ENCODE data around the gene MAP3K13.

The MAP3K13 gene

DNA sequence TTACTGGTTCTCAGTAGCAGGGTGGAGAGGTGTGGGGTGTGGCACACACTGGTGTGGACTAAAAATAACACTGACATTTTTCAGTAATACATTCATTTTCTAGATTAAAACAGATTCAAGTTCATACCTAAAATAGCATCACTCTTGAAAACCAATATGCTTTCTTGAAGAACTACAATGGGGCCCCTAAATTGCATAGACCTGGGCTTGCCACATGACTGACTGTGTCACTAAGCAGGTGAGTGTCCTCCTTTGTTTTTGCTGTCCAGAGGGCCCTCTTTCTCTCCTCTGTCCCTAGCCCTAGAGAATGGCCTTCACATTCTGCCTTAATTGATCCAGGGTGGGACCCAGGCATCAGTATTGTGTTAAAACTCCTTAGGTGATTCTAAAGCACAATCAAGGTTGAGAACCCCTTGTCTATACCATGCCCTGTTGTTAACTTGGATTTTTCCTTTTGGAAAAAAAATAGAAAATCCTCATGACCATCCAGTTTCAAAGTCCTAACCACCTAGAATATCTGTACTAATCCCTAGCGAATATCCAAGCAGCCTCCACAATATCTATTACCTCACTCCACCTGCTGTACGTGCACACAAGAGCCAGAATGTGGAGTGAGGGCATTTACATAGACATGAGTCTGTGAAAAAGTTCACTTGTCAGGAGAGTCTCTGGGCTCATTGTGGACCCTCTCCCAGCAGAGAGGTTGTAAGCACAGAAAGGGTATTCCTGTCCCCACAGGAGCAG, 154.6 kb downstream of the MAP3K13 start:
- no peak overlapping the region for H3K4me2 ChIP-seq (ENCODE audit: low read length)
- no peaks in the 10 kb centered on the region for H3K79me2 ChIP-seq
- no peaks in the 10 kb centered on the region for H3K9me3 ChIP-seq (ENCODE audit: control insufficient read depth, low read length)
- no peak overlapping the region for H3K9ac ChIP-seq
- H2AFZ ChIP-seq = no peak overlapping the region
- no peak overlapping the region for H3K4me3 ChIP-seq (ENCODE audit: low read depth, low read length)
- H3K27me3 ChIP-seq (ENCODE audit: control insufficient read depth, insufficient read depth, low read length) = no peaks in the 10 kb centered on the region
- H3K4me1 ChIP-seq = no peaks in the 10 kb centered on the region
- TF ChIP-seq, protein P1, sequence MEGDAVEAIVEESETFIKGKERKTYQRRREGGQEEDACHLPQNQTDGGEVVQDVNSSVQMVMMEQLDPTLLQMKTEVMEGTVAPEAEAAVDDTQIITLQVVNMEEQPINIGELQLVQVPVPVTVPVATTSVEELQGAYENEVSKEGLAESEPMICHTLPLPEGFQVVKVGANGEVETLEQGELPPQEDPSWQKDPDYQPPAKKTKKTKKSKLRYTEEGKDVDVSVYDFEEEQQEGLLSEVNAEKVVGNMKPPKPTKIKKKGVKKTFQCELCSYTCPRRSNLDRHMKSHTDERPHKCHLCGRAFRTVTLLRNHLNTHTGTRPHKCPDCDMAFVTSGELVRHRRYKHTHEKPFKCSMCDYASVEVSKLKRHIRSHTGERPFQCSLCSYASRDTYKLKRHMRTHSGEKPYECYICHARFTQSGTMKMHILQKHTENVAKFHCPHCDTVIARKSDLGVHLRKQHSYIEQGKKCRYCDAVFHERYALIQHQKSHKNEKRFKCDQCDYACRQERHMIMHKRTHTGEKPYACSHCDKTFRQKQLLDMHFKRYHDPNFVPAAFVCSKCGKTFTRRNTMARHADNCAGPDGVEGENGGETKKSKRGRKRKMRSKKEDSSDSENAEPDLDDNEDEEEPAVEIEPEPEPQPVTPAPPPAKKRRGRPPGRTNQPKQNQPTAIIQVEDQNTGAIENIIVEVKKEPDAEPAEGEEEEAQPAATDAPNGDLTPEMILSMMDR (IDR thresholded peaks at IDR 0.05) = no peak
- no peak overlapping the region for H3K27ac ChIP-seq
- H3K36me3 ChIP-seq (ENCODE audit: control insufficient read depth, insufficient read depth, low read length) = no peaks in the 10 kb centered on the region

DNA sequence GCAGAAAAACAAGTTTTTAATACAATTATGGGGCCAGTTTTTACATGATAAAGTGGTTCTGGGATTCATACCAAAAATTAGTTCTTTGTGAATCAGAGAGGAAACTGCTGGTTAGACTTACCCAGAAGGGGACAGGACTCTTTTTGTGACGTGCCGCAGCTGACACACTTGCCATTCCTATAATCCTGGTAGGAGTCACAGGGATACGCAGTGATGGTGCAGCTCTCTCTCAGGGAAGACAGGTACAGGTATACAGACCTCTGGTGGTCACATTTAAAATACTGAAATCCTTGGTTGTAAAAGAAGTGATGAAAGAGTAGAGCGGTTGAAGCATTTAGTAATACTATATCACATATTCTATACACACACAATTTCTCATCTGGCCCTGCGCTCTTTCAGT, 156.1 kb downstream of the MAP3K13 start:
- Histone ChIP-seq H3K27ac (no peak overlapping the region), H3K27me3 (ENCODE audit: control insufficient read depth, insufficient read depth, low read length) (no peaks in the 10 kb centered on the region), H3K9ac (no peak overlapping the region), H3K4me2 (ENCODE audit: low read length) (no peak overlapping the region), H3K9me3 (ENCODE audit: control insufficient read depth, low read length) (no peaks in the 10 kb centered on the region), H3K4me3 (ENCODE audit: low read depth, low read length) (no peak overlapping the region), H2AFZ (no peak overlapping the region), H3K79me2 (no peaks in the 10 kb centered on the region), H3K36me3 (ENCODE audit: control insufficient read depth, insufficient read depth, low read length) (no peaks in the 10 kb centered on the region), H3K4me1 (no peaks in the 10 kb centered on the region)
- TF ChIP-seq, protein P1 (IDR thresholded peaks at IDR 0.05) = no peak

DNA sequence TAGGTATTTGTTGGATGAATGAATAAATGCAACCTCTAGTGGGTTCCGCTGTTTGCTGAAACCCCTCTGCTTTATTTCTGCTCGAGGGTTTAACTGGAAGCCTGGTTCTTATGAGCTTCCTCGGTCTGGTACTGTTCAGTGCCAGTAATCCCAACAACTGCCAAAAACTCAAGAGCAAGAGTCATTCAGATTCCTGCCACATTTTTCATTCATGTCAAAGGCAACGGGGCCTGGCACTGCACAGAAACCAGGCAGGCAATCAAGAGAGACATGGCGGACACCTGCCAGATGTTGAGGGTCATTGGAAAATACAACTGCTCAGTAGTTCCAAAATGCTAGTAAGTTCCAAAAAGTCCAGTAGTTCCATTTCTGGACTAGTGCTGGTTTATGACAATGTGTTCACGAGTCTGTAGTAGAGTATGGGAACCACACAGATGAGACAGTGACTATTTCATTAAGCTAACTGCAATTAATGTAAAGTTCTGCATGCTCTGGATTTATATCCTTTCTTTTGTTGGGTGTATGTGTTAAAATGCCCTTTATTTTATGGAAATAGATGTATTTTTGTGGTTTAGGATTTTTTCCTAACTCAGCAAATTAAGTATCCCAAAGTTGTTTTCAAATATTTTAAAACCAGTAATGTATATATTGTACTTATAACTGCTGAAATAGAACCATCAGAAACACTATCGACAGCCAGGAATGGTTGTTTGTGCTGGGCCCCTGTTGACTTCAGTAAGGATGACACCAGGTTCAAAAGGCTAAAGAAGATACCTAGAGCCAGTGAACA, 158.6 kb downstream of the MAP3K13 start:
- H3K27me3 ChIP-seq (ENCODE audit: control insufficient read depth, insufficient read depth, low read length) = no peaks in the 10 kb centered on the region
- no peaks in the 10 kb centered on the region for H3K4me1 ChIP-seq
- no peak overlapping the region for H3K27ac ChIP-seq
- no peaks in the 10 kb centered on the region for H3K79me2 ChIP-seq
- TF ChIP-seq, protein P1 (IDR thresholded peaks at IDR 0.05) = no peak
- no peak overlapping the region for H3K4me2 ChIP-seq (ENCODE audit: low read length)
- no peaks in the 10 kb centered on the region for H3K9me3 ChIP-seq (ENCODE audit: control insufficient read depth, low read length)
- no peak overlapping the region for H3K4me3 ChIP-seq (ENCODE audit: low read depth, low read length)
- no peak overlapping the region for H3K9ac ChIP-seq
- no peaks in the 10 kb centered on the region for H3K36me3 ChIP-seq (ENCODE audit: control insufficient read depth, insufficient read depth, low read length)
- no peak overlapping the region for H2AFZ ChIP-seq

DNA sequence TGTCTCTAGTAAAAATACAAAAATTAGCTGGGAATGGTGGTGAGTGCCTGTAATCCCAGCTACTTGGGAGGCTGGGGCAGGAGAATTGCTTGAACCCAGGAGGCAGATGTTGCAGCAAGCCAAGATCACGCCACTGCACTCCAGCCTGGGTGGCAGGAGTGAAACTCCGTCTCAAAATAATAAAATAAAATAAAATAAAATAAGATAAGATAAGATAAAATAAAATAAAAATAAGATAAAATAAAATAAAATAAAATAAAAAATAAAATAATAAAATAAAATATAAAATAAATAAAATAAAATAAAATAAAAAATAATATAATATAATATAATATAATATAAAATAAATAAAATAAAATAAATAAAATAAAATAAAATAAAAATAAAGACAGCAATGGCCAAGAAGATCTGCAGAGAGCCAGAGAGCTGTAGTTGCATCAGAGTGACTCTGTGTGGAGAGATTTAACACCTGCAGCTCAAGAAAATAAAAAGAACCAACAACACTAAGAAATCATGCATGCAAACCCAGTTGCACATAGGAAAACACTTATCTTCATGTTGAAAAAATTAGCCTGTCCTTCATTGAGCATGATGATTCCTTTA, 163.5 kb downstream of the MAP3K13 start:
- Histone ChIP-seq H3K4me3 (ENCODE audit: low read depth, low read length) (no peak overlapping the region), H3K27me3 (ENCODE audit: control insufficient read depth, insufficient read depth, low read length) (no peaks in the 10 kb centered on the region), H3K36me3 (ENCODE audit: control insufficient read depth, insufficient read depth, low read length) (no peaks in the 10 kb centered on the region), H2AFZ (no peak overlapping the region), H3K4me2 (ENCODE audit: low read length) (no peak overlapping the region), H3K4me1 (no peaks in the 10 kb centered on the region), H3K27ac (no peak overlapping the region), H3K9me3 (ENCODE audit: control insufficient read depth, low read length) (no peaks in the 10 kb centered on the region), H3K9ac (no peak overlapping the region), H3K79me2 (no peaks in the 10 kb centered on the region)
- TF ChIP-seq, protein P1 (IDR thresholded peaks at IDR 0.05) = no peak

Data from parathyroid adenoma (tissue), 2 donors.